ENCODE measurements around the gene ADCY3. TPM values are rescaled to one million over a fixed set of nuclear protein-coding genes. Genes with fewer than 3 reads are reported as not detected.
A peak's percentile ranks its signal among the peaks of the same experiment; 100 is the strongest.

ADCY3 gene
- polyA plus RNA-seq, 2 donors = 15.2 to 32.0 TPM

GRCh38 chr2:24874035-24874434, 46.0 kb downstream of the ADCY3 start:
- Histone ChIP-seq H3K27me3 (ENCODE audit: control insufficient read depth in 1 of 2, insufficient read depth in 2 of 2, low read length in 2 of 2) (no peaks in the 10 kb centered on the region), H3K36me3 (ENCODE audit: control insufficient read depth in 2 of 2, insufficient read depth in 2 of 2, low read length in 1 of 2) (peaks cover 0 to 4% of the 10 kb centered on the region in 2 donors), H3K4me3 (ENCODE audit: low read depth in 1 of 2, low read length in 2 of 2) (no peak overlapping the region), H3K4me1 (ENCODE audit: control insufficient read depth in 2 of 2, insufficient read depth in 2 of 2, low read length in 1 of 2) (peaks cover 7 to 12% of the 10 kb centered on the region in 2 donors), H3K27ac (ENCODE audit: low read depth in 2 of 2, low read length in 1 of 2) (peak overlapping the region in 1 of 2 donors; percentile 33), H3K9me3 (ENCODE audit: control insufficient read depth in 2 of 2, insufficient read depth in 1 of 2, low read depth in 1 of 2, low read length in 1 of 2) (no peaks in the 10 kb centered on the region)
- 80 to 81% methylated on average over 9 of the region's 9 CpGs for WGBS, 2 donors

- Histone ChIP-seq H3K4me3 (ENCODE audit: low read depth in 1 of 2, low read length in 2 of 2) (no peak overlapping the region), H3K36me3 (ENCODE audit: control insufficient read depth in 2 of 2, insufficient read depth in 2 of 2, low read length in 1 of 2) (peaks cover 0 to 4% of the 10 kb centered on the region in 2 donors), H3K27ac (ENCODE audit: low read depth in 2 of 2, low read length in 1 of 2) (no peak overlapping the region), H3K9me3 (ENCODE audit: control insufficient read depth in 2 of 2, insufficient read depth in 1 of 2, low read depth in 1 of 2, low read length in 1 of 2) (no peaks in the 10 kb centered on the region), H3K4me1 (ENCODE audit: control insufficient read depth in 2 of 2, insufficient read depth in 2 of 2, low read length in 1 of 2) (peaks cover 7 to 12% of the 10 kb centered on the region in 2 donors), H3K27me3 (ENCODE audit: control insufficient read depth in 1 of 2, insufficient read depth in 2 of 2, low read length in 2 of 2) (no peaks in the 10 kb centered on the region)
- WGBS, 2 donors = 52 to 65% methylated on average over 8 of the region's 8 CpGs
These were observed 46.4 kb downstream of the ADCY3 start for GRCh38 chr2:24873619-24874018.

DNA sequence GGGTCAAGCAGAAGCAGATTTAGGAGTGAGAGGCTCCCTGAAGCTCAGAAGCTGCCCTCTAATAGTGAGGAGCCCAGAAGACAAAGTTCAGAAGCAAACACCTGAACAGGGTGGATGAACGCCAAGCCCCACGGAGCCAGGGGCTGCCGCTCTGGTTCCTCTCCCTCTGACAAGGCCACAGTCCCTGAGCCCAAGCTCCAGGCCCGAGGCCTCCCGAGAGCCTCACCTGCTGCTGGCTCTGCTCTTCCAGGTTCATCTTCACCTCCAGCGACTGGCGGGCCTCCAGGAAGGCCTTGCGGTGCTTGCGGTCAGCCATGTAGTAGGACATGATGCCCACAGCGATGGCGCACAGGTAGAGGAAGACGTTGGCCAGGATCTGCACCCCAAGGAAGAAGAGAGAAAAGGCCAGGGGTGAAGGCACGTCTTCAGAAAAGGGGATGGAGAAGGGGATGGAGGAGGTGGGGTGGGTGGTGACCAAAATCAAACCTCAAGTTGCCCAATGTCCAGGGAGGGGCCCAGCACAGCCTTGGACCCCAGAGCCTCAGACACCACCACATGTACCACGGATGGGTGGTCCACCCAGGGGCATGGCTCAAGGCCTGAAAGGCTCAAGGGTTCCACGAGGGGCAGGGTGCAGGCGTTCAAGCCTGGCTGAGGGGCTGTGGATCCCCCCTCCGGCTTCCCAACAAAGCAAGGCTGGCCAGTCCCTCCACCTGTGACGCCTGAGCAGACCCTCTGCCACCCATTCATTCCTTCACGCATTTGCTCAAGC, 47.5 kb downstream of the ADCY3 start:
- H3K27me3 ChIP-seq (ENCODE audit: control insufficient read depth in 1 of 2, insufficient read depth in 2 of 2, low read length in 2 of 2) = no peaks in the 10 kb centered on the region
- H3K27ac ChIP-seq (ENCODE audit: low read depth in 2 of 2, low read length in 1 of 2) = no peak overlapping the region
- WGBS, 2 donors = 92 to 94% methylated on average over 19 of the region's 19 CpGs
- H3K36me3 ChIP-seq (ENCODE audit: control insufficient read depth in 2 of 2, insufficient read depth in 2 of 2, low read length in 1 of 2) = peaks cover 0 to 4% of the 10 kb centered on the region in 2 donors
- no peaks in the 10 kb centered on the region for H3K9me3 ChIP-seq (ENCODE audit: control insufficient read depth in 2 of 2, insufficient read depth in 1 of 2, low read depth in 1 of 2, low read length in 1 of 2)
- H3K4me3 ChIP-seq (ENCODE audit: low read depth in 1 of 2, low read length in 2 of 2) = no peak overlapping the region
- peaks cover 7 to 12% of the 10 kb centered on the region in 2 donors for H3K4me1 ChIP-seq (ENCODE audit: control insufficient read depth in 2 of 2, insufficient read depth in 2 of 2, low read length in 1 of 2)

- Histone ChIP-seq H3K27me3 (ENCODE audit: control insufficient read depth in 1 of 2, insufficient read depth in 2 of 2, low read length in 2 of 2) (no peaks in the 10 kb centered on the region), H3K27ac (ENCODE audit: low read depth in 2 of 2, low read length in 1 of 2) (no peak overlapping the region)
These were observed 48.1 kb downstream of the ADCY3 start for GRCh38 chr2:24871852-24872333.

GRCh38 chr2:24870891-24871705, 48.9 kb downstream of the ADCY3 start:
- H3K4me1 ChIP-seq (ENCODE audit: control insufficient read depth in 2 of 2, insufficient read depth in 2 of 2, low read length in 1 of 2) = peaks cover 7 to 12% of the 10 kb centered on the region in 2 donors
- no peaks in the 10 kb centered on the region for H3K9me3 ChIP-seq (ENCODE audit: control insufficient read depth in 2 of 2, insufficient read depth in 1 of 2, low read depth in 1 of 2, low read length in 1 of 2)
- H3K27me3 ChIP-seq (ENCODE audit: control insufficient read depth in 1 of 2, insufficient read depth in 2 of 2, low read length in 2 of 2) = no peaks in the 10 kb centered on the region
- 90 to 91% methylated on average over 16 of the region's 16 CpGs for WGBS, 2 donors
- no peak overlapping the region for H3K27ac ChIP-seq (ENCODE audit: low read depth in 2 of 2, low read length in 1 of 2)
- H3K4me3 ChIP-seq (ENCODE audit: low read depth in 1 of 2, low read length in 2 of 2) = no peak overlapping the region
- H3K36me3 ChIP-seq (ENCODE audit: control insufficient read depth in 2 of 2, insufficient read depth in 2 of 2, low read length in 1 of 2) = peaks cover 0 to 4% of the 10 kb centered on the region in 2 donors

More at GRCh38 chr2:24871852-24872333, 48.1 kb downstream of the ADCY3 start:
- Histone ChIP-seq H3K4me1 (ENCODE audit: control insufficient read depth in 2 of 2, insufficient read depth in 2 of 2, low read length in 1 of 2) (peaks cover 7 to 12% of the 10 kb centered on the region in 2 donors), H3K36me3 (ENCODE audit: control insufficient read depth in 2 of 2, insufficient read depth in 2 of 2, low read length in 1 of 2) (peaks cover 0 to 4% of the 10 kb centered on the region in 2 donors), H3K4me3 (ENCODE audit: low read depth in 1 of 2, low read length in 2 of 2) (no peak overlapping the region), H3K9me3 (ENCODE audit: control insufficient read depth in 2 of 2, insufficient read depth in 1 of 2, low read depth in 1 of 2, low read length in 1 of 2) (no peaks in the 10 kb centered on the region)
- WGBS, 2 donors = 69 to 72% methylated on average over 12 of the region's 12 CpGs

DNA sequence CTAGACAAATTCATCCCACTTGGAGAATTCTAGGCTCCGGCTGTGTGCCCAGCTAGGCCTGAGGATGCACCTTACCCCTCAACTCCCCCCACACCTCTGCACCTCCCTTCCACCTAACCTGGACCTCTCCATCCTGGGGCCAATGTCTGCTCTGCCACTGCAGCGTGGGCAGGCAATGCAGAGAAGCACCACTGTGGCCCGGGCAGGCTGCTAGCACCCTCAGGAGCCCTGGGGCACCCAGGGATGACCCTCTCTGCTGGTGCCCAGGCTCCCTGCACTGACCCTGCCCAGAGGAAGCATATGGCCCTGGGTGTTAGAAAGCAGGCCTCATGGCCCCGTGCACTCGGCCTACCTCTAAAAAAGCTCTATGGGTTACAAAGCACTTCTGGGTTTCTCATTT, 49.6 kb downstream of the ADCY3 start:
- H3K9me3 ChIP-seq (ENCODE audit: control insufficient read depth in 2 of 2, insufficient read depth in 1 of 2, low read depth in 1 of 2, low read length in 1 of 2) = no peaks in the 10 kb centered on the region
- WGBS, 2 donors = 92 to 100% methylated on average over 5 of the region's 5 CpGs
- peaks cover 7 to 12% of the 10 kb centered on the region in 2 donors for H3K4me1 ChIP-seq (ENCODE audit: control insufficient read depth in 2 of 2, insufficient read depth in 2 of 2, low read length in 1 of 2)
- no peak overlapping the region for H3K27ac ChIP-seq (ENCODE audit: low read depth in 2 of 2, low read length in 1 of 2)
- H3K36me3 ChIP-seq (ENCODE audit: control insufficient read depth in 2 of 2, insufficient read depth in 2 of 2, low read length in 1 of 2) = peaks cover 0 to 7% of the 10 kb centered on the region in 2 donors
- no peak overlapping the region for H3K4me3 ChIP-seq (ENCODE audit: low read depth in 1 of 2, low read length in 2 of 2)
- H3K27me3 ChIP-seq (ENCODE audit: control insufficient read depth in 1 of 2, insufficient read depth in 2 of 2, low read length in 2 of 2) = no peaks in the 10 kb centered on the region

- Histone ChIP-seq H3K4me1 (ENCODE audit: control insufficient read depth in 2 of 2, insufficient read depth in 2 of 2, low read length in 1 of 2) (no peaks in the 10 kb centered on the region), H3K36me3 (ENCODE audit: control insufficient read depth in 2 of 2, insufficient read depth in 2 of 2, low read length in 1 of 2) (peaks cover 0 to 7% of the 10 kb centered on the region in 2 donors), H3K27ac (ENCODE audit: low read depth in 2 of 2, low read length in 1 of 2) (no peak overlapping the region), H3K9me3 (ENCODE audit: control insufficient read depth in 2 of 2, insufficient read depth in 1 of 2, low read depth in 1 of 2, low read length in 1 of 2) (no peaks in the 10 kb centered on the region), H3K27me3 (ENCODE audit: control insufficient read depth in 1 of 2, insufficient read depth in 2 of 2, low read length in 2 of 2) (no peaks in the 10 kb centered on the region), H3K4me3 (ENCODE audit: low read depth in 1 of 2, low read length in 2 of 2) (no peak overlapping the region)
- 93 to 96% methylated on average over 6 of the region's 6 CpGs for WGBS, 2 donors
These were observed 53.1 kb downstream of the ADCY3 start for GRCh38 chr2:24866946-24867345.

DNA sequence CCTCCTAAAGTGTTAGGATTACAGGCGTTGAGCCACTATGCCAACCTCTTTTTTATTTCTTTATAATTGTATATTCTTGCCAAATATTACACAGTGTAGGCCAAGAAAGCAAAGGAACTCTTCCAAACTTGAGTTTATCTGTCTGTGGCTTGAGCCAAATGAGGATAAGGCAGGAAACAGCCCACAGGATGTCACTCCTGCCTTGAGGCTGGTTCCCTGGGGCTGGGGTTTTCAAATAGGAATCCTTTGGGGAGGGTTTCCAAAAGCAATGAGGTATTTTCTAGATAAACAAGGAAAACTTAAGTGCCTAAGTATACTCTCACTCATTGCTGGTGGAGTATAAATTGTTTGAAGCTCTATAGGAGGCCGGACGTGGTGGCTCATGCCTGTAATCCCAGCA, 56.4 kb downstream of the ADCY3 start:
- no peaks in the 10 kb centered on the region for H3K27me3 ChIP-seq (ENCODE audit: control insufficient read depth in 1 of 2, insufficient read depth in 2 of 2, low read length in 2 of 2)
- H3K9me3 ChIP-seq (ENCODE audit: control insufficient read depth in 2 of 2, insufficient read depth in 1 of 2, low read depth in 1 of 2, low read length in 1 of 2) = no peaks in the 10 kb centered on the region
- H3K4me1 ChIP-seq (ENCODE audit: control insufficient read depth in 2 of 2, insufficient read depth in 2 of 2, low read length in 1 of 2) = no peaks in the 10 kb centered on the region
- H3K36me3 ChIP-seq (ENCODE audit: control insufficient read depth in 2 of 2, insufficient read depth in 2 of 2, low read length in 1 of 2) = peaks cover 2 to 3% of the 10 kb centered on the region in 2 donors
- H3K27ac ChIP-seq (ENCODE audit: low read depth in 2 of 2, low read length in 1 of 2) = no peak overlapping the region
- 76 to 85% methylated on average over 3 of the region's 3 CpGs for WGBS, 2 donors
- H3K4me3 ChIP-seq (ENCODE audit: low read depth in 1 of 2, low read length in 2 of 2) = no peak overlapping the region

- WGBS, 2 donors = 85 to 92% methylated on average over 11 of the region's 11 CpGs
- Histone ChIP-seq H3K27me3 (ENCODE audit: control insufficient read depth in 1 of 2, insufficient read depth in 2 of 2, low read length in 2 of 2) (no peaks in the 10 kb centered on the region), H3K4me1 (ENCODE audit: control insufficient read depth in 2 of 2, insufficient read depth in 2 of 2, low read length in 1 of 2) (no peaks in the 10 kb centered on the region), H3K36me3 (ENCODE audit: control insufficient read depth in 2 of 2, insufficient read depth in 2 of 2, low read length in 1 of 2) (peaks cover 2 to 3% of the 10 kb centered on the region in 2 donors), H3K4me3 (ENCODE audit: low read depth in 1 of 2, low read length in 2 of 2) (no peak overlapping the region), H3K9me3 (ENCODE audit: control insufficient read depth in 2 of 2, insufficient read depth in 1 of 2, low read depth in 1 of 2, low read length in 1 of 2) (no peaks in the 10 kb centered on the region), H3K27ac (ENCODE audit: low read depth in 2 of 2, low read length in 1 of 2) (no peak overlapping the region)
These were observed 58.5 kb downstream of the ADCY3 start for GRCh38 chr2:24861500-24861899.

Measured in esophagus (tissue), 2 donors.